AG04449 (cell line): ENCODE data around the gene ALK.

Source experiments
- CTCF ChIA-PET: fragments of 350-600 bp; formaldehyde crosslinking; extraction: SDS; loops from one replicate; lab custom pipeline; 2021; ENCODE audit warnings: antibody characterized with exemption; lab: Yijun Ruan, JAX
- POLR2A ChIA-PET: fragments of 400-600, 350-600 bp; formaldehyde crosslinking; extraction: SDS; loops from one replicate; lab custom pipeline; 2020; ENCODE audit warnings: antibody characterized with exemption, inconsistent platforms; lab: Yijun Ruan, JAX
- DNase-seq: peaks from one replicate; pipeline ENCODE4 v3.0.0-alpha.2; 2010; ENCODE audit warnings: low read depth, low spot score
- H3K4me3 ChIP-seq: 2 replicates; pipeline ENCODE4 v1.5.1; 2011; ENCODE audit warnings: low read depth, mild to moderate bottlenecking, control low read depth, low read length
- TF ChIP-seq, protein P1 (sequence below): IDR thresholded peaks from one replicate; pipeline ENCODE4 v1.5.1; 2011; ENCODE audit warnings: mild to moderate bottlenecking, moderate library complexity, low read length, control low read depth, inconsistent platforms; ENCODE audit not compliant: insufficient read depth; ENCODE audit errors: missing control alignments

The ALK gene

DNA sequence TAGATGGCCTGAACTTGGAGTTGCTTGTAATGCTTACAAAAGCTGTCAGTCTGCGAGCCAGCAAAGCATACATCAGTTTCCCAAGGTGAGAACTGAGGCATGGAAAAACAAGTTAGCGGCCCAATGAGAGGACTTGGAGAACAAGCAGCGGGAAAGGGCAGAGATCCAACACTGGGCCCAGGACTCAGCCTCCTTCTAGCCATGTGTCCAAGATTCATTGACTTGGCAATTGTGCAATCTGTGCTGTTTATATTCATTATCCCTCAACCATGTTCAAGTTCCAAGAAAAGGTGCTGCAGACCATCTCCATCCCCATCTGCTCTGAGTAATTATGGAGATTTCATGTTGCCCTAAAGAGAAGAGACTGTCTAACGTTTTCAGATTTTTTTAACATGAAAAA, 187.4 kb downstream of the ALK start:
- POLR2A ChIA-PET = no interaction called here
- CTCF ChIA-PET = interaction anchor here (0.7 kb wide), 1 partner anchor 978 kb away, joined by 3 read pairs; no protein-coding TSS in a partner anchor
- TF ChIP-seq, protein P1, sequence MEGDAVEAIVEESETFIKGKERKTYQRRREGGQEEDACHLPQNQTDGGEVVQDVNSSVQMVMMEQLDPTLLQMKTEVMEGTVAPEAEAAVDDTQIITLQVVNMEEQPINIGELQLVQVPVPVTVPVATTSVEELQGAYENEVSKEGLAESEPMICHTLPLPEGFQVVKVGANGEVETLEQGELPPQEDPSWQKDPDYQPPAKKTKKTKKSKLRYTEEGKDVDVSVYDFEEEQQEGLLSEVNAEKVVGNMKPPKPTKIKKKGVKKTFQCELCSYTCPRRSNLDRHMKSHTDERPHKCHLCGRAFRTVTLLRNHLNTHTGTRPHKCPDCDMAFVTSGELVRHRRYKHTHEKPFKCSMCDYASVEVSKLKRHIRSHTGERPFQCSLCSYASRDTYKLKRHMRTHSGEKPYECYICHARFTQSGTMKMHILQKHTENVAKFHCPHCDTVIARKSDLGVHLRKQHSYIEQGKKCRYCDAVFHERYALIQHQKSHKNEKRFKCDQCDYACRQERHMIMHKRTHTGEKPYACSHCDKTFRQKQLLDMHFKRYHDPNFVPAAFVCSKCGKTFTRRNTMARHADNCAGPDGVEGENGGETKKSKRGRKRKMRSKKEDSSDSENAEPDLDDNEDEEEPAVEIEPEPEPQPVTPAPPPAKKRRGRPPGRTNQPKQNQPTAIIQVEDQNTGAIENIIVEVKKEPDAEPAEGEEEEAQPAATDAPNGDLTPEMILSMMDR = no peak
- no peak overlapping the region for H3K4me3 ChIP-seq
- DNase-seq = no peak

DNA sequence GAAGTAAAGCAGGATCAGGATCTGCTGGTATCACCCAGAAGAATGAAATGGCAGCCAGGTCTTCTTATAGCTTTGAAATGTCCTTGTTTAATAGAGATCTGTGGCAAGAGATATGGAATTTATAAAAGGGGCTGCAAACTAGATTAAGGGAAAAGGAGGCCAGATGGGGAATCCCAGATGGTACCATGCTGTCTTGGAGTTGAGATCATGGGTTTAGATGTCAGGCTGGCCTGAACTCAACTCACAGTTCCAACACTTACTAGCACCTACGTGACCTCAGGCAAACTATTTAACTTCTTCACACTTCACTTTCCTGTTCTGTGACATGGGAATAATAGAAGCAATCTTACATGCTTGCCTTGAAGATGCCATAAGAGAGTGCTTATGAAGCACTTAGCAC, 188.2 kb downstream of the ALK start:
- H3K4me3 ChIP-seq = no peak overlapping the region
- TF ChIP-seq, protein P1 = no peak
- POLR2A ChIA-PET = no interaction called here
- CTCF ChIA-PET = no interaction called here
- no peak for DNase-seq

DNA sequence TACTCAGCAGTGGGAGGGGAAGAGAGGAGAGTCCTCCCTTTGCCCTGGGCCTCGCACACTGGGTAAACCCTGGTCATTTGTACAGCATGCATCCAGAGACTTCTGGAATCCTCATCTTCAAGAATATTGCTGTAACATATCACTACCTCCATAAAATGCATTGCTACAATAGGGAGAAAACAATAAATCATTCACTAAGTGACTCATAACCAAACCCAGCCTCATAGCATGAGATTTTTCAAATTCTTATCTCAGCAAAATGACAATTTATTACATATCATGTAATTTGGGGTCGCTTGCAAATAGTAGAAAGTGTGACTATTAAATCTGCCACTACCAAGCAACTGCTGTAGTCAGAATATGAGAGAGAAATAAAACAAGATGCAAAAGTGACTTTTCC, 189.4 kb downstream of the ALK start:
- H3K4me3 ChIP-seq = no peak overlapping the region
- TF ChIP-seq, protein P1 = no peak
- DNase-seq = no peak
- ChIA-PET CTCF (no interaction called here), POLR2A (no interaction called here)

DNA sequence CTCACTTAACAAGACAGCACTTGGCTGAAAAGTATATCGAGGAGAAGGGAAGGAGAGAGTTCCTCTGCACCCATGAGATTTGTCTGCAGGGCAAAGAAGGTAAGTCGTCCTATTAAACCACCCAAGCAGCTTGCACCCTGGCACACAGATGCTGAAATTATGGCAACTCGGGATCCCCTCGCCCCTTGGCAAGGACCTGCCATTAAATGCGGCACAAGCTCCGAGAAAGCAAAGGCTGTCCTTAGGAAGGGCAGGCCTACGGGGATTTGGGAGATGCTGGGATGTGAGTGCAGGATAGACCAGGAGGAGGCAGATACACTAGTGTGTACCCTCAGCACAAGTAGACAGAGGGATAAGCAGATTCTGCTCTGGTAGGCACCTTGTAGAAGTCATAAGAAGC, 191.5 kb downstream of the ALK start:
- TF ChIP-seq, protein P1 = no peak
- POLR2A ChIA-PET = no interaction called here
- CTCF ChIA-PET = no interaction called here
- no peak for DNase-seq
- no peak overlapping the region for H3K4me3 ChIP-seq

GRCh38 chr2:29729401-29729800, 192.0 kb downstream of the ALK start:
- TF ChIP-seq, protein P1 = no peak

GRCh38 chr2:29726976-29727375, 194.4 kb downstream of the ALK start:
- ChIA-PET CTCF (no interaction called here), POLR2A (no interaction called here)
- TF ChIP-seq, protein P1 = no peak
- H3K4me3 ChIP-seq = no peak overlapping the region
- DNase-seq = no peak

More at GRCh38 chr2:29729401-29729800, 192.0 kb downstream of the ALK start:
- ChIA-PET CTCF (no interaction called here), POLR2A (no interaction called here)
- no peak for DNase-seq
- H3K4me3 ChIP-seq = 0 out of 2 replicates have a peak overlapping the region, but pooled peaks have one; percentile 3
